SH-SY5Y (cell line): ENCODE measurements around the gene SGF29.

Experiments used
- GATA2 ChIP-seq: IDR thresholded peaks from 2 replicates; pipeline ENCODE4 v1.6.1; 2011; ENCODE audit warnings: mild to moderate bottlenecking, low read depth, low read length
- GATA3 ChIP-seq: IDR thresholded peaks from 2 replicates; pipeline ENCODE4 v1.6.1; 2011; ENCODE audit warnings: low read depth, mild to moderate bottlenecking, low read length, moderate library complexity

SGF29 gene

DNA sequence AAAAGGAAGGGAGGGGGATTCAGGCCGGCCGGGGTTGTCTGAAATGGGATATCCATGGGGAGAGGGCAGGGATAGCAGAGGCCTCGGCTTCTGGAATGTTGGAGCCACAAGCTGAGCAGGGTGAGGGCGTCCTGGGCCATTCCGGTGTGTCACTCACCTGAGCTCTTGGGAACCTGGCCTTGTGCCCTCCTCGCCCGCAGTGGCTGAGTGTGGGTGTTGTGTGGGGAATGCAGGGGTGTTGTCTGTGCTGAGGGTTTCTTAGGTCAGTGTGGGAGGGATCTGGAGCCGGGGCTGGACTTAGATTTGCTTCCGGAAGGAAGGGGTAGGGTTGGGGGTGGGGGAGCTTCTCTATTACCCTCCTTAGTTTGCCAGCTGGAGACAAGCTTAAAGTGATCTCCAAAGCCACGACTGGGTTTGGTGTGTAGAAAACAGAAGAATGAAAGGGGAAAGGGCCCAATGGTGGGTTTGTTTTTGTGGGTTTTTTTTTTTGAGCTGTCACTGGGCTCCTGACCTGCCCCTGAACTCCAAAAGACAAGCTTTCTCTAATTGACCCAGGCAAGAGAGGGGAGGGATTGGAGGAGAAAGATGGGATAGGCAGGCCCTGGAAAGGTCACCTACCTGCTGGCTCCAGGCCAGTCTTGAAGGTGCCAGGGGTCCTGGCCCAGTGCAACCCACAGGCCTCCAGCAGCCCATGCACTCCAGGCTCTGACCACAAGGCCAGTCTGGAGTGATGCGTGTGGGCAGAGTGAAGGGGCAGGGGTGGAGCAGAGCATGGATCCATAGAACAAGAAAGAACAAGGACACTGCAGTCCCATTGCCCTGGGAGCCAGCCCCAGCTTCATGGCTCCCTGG is 43.3 kb downstream of the SGF29 start, which contains the start of gene SULT1A2:
Gene SULT1A2, minus strand, starts transcription at position 211 of the 852 bp plus-strand sequence. CDS start 1,120 bp downstream, outside the sequence.
- TF ChIP-seq GATA3: no peak
- no peak for TF ChIP-seq GATA2

DNA sequence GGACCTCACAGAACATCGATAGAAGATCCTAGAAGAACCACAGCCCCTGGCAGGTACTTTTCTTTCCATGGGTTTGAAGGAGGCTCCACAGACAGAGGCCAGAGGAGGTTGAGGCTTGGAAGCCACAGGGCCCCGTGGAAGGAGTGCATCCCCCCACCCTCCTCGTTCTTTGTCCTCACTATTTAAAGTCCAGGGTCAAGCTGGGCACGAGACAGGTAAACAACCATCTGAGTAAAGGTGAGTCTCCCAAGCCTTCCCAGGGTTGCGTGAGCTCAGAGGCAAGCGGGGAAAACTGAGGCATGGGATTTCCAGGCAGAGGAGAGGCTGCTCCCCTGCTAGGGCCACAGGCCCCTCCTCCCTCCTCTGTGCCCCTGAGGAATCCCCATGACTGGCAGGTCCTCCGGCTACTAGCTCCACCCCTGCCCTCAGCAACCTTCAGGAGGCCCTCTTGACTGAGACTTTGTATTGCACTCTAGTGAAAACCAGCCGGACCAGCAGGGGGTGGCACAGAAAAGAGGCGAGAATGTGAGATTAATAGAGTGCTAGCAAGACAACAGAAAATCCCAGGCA is 44.1 kb downstream of the SGF29 start:
- no peak for TF ChIP-seq GATA3
- no peak for TF ChIP-seq GATA2

DNA sequence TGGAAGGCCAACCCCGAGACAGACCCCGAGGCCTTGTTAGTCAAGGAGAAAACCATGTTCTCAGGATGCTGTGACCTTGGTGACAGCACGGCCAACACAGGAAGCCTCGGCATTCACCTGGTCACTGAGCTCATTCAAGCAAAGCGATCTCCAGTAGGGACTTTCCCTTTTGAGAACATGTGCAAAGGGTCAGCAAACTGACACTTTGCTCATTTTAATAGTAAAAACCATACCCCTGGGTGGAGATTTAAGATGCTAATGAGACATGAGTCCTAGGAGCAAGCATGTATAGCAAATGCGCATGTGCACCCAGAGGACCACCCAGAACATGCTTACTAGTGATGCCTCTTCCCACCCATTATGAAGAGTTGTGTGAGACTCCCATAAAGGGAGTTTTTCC is 48.8 kb downstream of the SGF29 start:
- TF ChIP-seq GATA3: no peak
- TF ChIP-seq GATA2: no peak

DNA sequence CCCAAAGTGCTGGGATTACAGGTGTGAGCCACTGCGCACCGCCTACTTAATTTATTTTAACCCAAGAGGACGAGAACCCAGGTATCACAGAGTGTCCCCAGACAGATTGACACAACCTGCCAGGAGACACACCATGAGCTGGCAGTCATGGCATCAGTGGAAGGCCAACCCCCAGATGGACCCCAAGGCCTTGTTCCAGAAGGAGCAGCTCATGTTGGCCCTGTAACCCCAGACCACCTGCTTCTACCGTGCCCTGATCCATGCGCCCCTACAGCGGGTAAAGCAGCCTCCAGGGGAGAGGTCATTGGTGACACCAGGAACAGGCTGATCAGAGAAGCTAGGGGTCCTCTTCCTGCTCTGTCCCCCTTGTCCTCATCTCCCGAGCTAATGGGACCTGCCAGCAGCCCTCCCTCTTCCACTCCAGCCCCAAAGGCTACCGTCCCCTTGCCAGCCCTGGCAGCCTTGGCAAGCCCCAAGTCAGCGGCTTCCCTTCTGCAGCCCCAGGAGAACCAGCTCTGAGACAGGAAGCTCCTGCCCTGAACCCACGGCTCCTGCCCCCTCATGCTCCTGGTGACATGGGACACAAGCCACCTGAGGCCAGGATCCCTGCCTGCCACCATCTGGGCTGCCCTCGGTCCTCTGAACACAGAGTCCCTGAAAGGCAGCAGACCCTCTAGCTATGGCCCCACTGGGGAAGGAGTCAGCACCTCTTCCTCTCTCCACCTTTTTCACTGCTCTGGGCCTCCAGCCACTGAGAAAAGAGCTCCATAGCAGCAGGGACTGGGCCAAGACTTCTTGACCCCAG is 49.9 kb downstream of the SGF29 start:
- TF ChIP-seq GATA2 (no peak), GATA3 (no peak)

DNA sequence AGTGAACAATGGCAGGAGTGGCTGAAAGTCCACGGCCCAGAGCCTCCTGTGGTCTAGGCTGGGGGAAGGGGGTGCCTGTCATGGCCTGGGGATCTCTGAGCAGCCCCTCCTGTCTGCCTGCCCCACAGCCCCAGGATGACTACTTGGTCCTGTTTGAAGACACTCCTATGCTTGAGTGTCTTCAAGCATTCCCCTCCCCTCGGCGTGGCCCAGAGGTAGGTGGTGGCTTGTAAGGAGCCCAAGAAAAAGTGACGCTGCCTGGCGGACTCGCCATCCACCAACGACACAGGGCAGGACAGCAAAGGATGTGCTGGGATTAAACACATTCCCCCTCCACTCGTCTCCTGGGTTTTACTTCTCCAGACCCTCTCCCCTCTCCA is 50.5 kb downstream of the SGF29 start:
- no peak for TF ChIP-seq GATA3
- no peak for TF ChIP-seq GATA2

DNA sequence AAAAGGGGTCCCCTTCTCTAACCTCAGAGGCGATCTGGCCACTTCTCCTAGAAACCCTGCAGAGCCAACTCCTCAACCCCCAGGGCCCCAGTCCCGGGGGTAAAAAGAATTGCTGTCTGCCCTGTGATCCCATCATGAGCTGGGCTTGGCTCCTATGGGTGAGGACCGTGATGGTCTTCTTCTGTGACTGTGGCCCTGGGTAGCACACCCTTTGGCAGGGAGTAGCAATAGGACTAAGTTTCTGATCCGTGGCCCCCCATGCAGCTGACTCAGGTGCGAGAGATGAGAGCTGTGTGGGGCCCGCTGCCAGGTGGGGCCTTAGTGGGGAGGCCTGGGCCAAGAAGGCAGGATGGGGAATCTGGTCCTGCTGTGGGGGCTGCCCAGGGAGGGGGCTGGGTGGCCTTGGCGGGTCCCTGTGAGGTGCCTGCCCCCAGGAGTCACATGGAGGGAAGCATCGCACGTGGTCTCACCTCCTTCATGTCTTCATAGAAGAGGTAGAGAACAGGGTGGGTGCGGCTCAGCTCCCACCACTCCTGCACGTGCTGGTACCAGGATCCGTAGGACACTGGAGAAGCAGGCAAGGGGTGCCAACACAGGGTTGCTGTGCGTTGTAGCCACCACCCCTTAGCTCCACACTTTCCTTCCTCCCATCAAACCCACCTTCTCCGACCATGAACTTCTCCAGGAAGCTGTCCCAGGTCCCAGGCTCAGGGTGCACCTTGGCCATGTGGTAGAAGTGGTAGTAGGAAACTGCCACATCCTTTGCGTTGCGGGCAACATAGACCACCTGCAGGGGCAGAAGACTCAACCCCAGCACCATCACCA is 52.8 kb downstream of the SGF29 start:
- no peak for TF ChIP-seq GATA3
- no peak for TF ChIP-seq GATA2

DNA sequence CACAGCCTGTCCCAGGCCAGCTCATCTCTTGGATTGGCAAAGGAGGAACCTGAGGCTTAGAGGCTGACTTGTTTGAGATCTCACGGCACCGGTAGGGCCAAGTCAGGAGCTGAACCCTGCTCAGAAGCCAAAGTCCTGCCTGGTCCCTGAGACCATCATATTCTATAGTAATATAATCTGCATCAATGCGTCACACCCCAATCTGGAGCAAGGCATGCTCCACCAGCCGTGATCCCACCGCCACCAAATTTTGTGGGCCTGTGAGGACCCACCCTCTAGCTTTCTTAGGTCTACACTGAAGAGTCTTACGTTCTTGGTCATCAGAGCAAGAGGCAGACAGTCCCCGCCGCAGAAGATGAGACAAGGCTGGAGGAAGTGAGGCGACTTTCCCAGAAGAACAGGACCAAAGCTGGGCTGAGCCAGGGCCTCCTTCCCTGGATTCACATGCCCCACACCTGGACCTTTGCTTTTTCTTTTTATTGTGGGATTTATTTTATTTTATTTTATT is 53.5 kb downstream of the SGF29 start:
- TF ChIP-seq GATA2 (no peak), GATA3 (no peak)

DNA sequence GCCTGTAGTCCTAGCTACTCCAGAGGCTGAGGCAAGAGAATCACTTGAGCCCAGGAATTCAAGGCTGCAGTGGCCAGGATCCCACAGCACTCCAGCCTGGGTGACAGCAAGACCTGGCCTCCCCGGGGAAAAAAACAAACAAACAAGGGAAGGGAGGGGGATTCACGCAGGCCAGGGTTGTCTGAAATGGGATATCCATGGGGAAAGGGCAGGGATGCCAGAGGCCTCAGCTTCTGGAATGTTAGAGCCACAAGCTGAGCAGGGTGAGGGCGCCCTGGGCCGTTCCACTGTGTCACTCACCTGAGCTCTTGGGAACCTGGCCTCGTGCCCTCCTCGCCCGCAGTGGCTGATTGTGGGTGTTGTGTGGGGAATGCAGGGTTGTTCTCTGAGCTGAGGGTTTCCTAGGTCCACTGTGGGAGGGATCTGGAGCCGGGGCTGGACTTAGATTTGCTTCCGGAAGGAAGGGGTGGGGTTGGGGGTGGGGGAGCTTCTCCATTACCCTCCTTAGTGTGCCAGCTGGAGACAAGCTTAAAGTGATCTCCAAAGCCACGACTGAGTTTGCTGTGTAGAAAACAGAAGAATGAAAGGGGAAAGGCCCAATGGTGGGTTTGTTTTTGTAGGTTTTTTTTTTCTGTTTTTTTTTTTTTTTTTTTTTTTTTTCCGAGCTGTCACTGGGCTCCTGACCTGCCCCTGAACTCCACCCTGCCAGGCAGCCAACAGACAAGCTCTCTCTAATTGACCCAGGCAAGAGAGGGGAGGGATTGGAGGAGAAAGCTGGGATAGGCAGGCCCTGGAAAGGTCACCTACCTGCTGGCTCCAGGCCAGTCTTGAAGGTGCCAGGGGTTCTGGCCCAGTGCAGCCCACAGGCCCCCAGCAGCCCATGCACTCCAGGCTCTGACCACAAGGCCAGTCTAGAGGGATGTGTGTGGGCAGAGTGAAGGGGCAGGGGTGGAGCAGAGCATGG is 56.2 kb downstream of the SGF29 start, which contains the start of gene SULT1A1:
Gene SULT1A1, minus strand, starts transcription at position 414 of the 964 bp plus-strand sequence. CDS start 1,189 bp downstream, outside the sequence.
- TF ChIP-seq GATA2 (no peak), GATA3 (no peak)

DNA sequence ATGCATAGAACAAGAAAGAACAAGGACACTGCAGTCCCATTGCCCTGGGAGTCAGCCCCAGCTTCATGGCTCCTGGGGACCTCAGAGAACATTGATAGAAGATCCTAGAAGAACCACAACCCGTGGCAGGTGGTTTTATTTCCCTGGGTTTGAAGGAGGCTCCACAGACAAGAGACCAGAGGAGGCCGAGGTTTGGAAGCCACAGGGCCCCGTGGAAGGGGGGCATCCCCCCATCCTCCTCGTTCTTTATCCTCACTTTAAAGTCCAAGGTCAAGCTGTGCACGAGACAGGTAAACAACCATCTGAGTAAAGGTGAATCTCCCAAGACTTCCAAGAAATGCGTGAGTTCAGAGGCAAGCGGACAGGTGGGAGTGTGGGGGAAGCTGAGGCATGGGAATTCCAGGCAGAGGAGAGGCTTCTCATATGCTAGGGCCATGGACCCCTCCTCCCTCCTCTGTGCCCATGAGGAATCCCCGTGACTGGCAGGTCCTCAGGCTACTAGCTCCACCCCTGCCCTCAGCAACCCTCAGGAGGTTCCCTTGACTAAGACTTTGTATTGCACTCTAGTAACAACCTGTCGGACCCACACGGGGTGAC is 57.0 kb downstream of the SGF29 start:
- TF ChIP-seq GATA2: no peak
- TF ChIP-seq GATA3: no peak

DNA sequence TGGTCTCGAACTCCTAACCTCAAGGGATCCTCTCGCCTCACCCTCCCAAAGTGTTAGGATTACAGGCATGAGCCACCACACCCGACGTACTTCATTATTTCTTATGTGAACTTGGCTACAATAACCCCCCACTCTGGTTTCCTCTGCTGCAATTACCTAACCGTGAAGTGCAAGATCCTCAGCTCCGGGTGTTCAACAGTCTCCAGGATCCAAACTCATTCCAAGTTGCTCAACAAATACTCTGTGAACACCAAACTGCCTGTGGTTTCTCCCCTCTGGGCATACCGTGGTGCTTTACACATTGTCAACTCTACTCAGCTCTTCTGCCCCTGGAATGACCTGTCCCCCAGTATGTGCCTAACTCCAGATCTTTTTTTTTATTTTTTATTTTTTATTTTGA is 62.9 kb downstream of the SGF29 start:
- TF ChIP-seq GATA2 (no peak), GATA3 (no peak)

DNA sequence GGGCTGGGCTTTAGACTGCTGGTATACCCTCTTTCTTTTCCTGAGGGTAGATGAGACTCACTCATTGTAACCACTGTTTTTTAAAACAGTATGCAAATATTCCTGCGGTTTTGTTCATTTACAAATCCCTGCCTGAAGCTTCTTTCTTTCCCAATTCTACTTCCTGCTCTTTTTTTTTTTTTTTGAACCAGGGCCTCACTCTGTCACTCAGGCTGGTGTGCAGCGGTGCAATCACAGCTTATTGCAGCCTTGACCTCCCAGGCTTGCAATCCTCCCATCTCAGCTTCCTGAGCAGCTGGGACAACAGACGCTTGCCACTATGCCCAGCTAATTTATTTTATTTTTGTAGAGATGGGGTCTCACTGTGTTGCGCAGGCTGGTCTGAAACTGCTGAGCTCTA is 64.2 kb downstream of the SGF29 start:
- TF ChIP-seq GATA3 (no peak), GATA2 (no peak)
